HepG2 (cell line): ENCODE measurements around the gene FIS1. TPM values are rescaled to one million over a fixed set of nuclear protein-coding genes. Genes with fewer than 3 reads are reported as not detected.

Experiments used
- HIVEP1 ChIP-seq: sonication (generic); formaldehyde crosslinking; IDR thresholded peaks from 2 replicates; pipeline ENCODE4 v1.4.0; 2020; ENCODE audit warnings: mild to moderate bottlenecking, missing genetic modification reagents
- ISX ChIP-seq: sonication (generic); formaldehyde crosslinking; conservative IDR thresholded peaks from 2 replicates; pipeline ENCODE4 v1.5.0; 2020; ENCODE audit warnings: missing genetic modification reagents
- PAF1 ChIP-seq: IDR thresholded peaks from 2 replicates; pipeline ENCODE4 v1.6.1; 2016; ENCODE audit warnings: missing genetic modification reagents, missing compliant biosample characterization
- PAX8 ChIP-seq: sonication (generic); formaldehyde crosslinking; IDR thresholded peaks from 2 replicates; pipeline ENCODE4 v1.8.0; 2022; ENCODE audit warnings: mild to moderate bottlenecking, missing genetic modification reagents, borderline replicate concordance
- RERE ChIP-seq: IDR thresholded peaks from 2 replicates; pipeline ENCODE4 v1.6.1; 2016; ENCODE audit warnings: low read depth, missing genetic modification reagents, missing compliant biosample characterization
- SKI ChIP-seq: fragments of 450-650 bp; IDR thresholded peaks from one replicate; pipeline ENCODE4 v1.6.1; 2018; ENCODE audit warnings: mild to moderate bottlenecking; ENCODE audit not compliant: partially characterized antibody
- TFDP2 ChIP-seq: sonication (generic); formaldehyde crosslinking; IDR thresholded peaks from 2 replicates; pipeline ENCODE4 v1.4.0; 2020; ENCODE audit warnings: missing genetic modification reagents
- TFE3 ChIP-seq: IDR thresholded peaks from 2 replicates; pipeline ENCODE4 v1.6.1; 2016
- THAP9 ChIP-seq: sonication (generic); formaldehyde crosslinking; IDR thresholded peaks from 2 replicates; pipeline ENCODE4; 2020; ENCODE audit warnings: missing genetic modification reagents, mild to moderate bottlenecking, borderline replicate concordance
- ZFAT ChIP-seq: sonication (generic); formaldehyde crosslinking; conservative IDR thresholded peaks from 2 replicates; pipeline ENCODE4 v1.8.1; 2023; ENCODE audit warnings: missing genetic modification reagents, inconsistent platforms
- ZNF205 ChIP-seq: IDR thresholded peaks from 2 replicates; pipeline ENCODE4 v1.6.1; 2018; ENCODE audit warnings: missing biosample characterization, missing genetic modification reagents
- ZNF260 ChIP-seq: sonication (generic); formaldehyde crosslinking; IDR thresholded peaks from 2 replicates; pipeline ENCODE4 v1.4.0; 2020; ENCODE audit warnings: missing genetic modification reagents, low read depth, mild to moderate bottlenecking, borderline replicate concordance
- ZNF335 ChIP-seq: sonication (generic); formaldehyde crosslinking; IDR thresholded peaks from 2 replicates; pipeline ENCODE4 v1.4.0; 2020; ENCODE audit warnings: missing genetic modification reagents
- ZNF383 ChIP-seq: sonication (generic); formaldehyde crosslinking; IDR thresholded peaks from 2 replicates; pipeline ENCODE4 v1.4.0; 2020; ENCODE audit warnings: missing genetic modification reagents, mild to moderate bottlenecking, borderline replicate concordance
- ZNF724P ChIP-seq: sonication (generic); formaldehyde crosslinking; IDR thresholded peaks from 2 replicates; pipeline ENCODE4 v1.8.0; 2022; ENCODE audit warnings: missing genetic modification reagents, borderline replicate concordance
- ZNF782 ChIP-seq: sonication (generic); formaldehyde crosslinking; IDR thresholded peaks from 2 replicates; pipeline ENCODE4 v1.4.0; 2020; ENCODE audit warnings: missing genetic modification reagents, mild to moderate bottlenecking, borderline replicate concordance
- polyA plus RNA-seq, 8 experiments: library from polyadenylated mRNA; depleted of rRNA in 3 of 8; stranded (reverse) in 7 of 8; unstranded in 1 of 8; fragments of >200 nt; fragmentation: Illumina TruSeq in 4 of 8; extraction: Trizol in 4 of 8; gene quantifications; 2 replicates each; pipeline versions ENCODE4 v1.2.1 to v1.2.3, GENCODE V29; 2011 to 2016; ENCODE audit warnings: low read depth in 4 of 8, missing spikeins in 1 of 8, mixed read lengths in 1 of 8; ENCODE audit not compliant: insufficient read depth in 1 of 8
- total RNA-seq, 5 experiments: library from RNA; depleted of rRNA; stranded (reverse); fragments of >200 nt; fragmentation: Illumina TruSeq; extraction: Trizol; gene quantifications; 2 replicates each; pipeline ENCODE4 v1.2.3, GENCODE V29; 2016; ENCODE audit warnings: low read depth in 1 of 5

The FIS1 gene
- total and polyA plus RNA-seq, 2 of the 13 experiments (the other 11 are each of a cell fraction or from before 2014, with no cell fraction given) = 97.5 to 101 TPM

- TF ChIP-seq TFDP2 (peak; percentile 29), TFE3 (peak; percentile 66), PAX8 (CRISPR knock-in tag) (no peak), ZNF335 (CRISPR knock-in tag) (no peak; the same call in 1 of the 2 replicates), HIVEP1 (peak; percentile 67; the same call in 1 of the 2 replicates), PAF1 (CRISPR knock-in tag) (no peak), ZNF782 (no peak), ZNF205 (CRISPR knock-in tag) (0 out of 2 replicates have a peak, but pooled peaks have one; percentile 30), ZFAT (CRISPR knock-in tag) (no peak), ZNF260 (CRISPR knock-in tag) (no peak), ZNF383 (CRISPR knock-in tag) (no peak), ISX (CRISPR knock-in tag) (no peak), THAP9 (peak; percentile 25; the same call in 1 of the 2 replicates), ZNF724P (peak; percentile 25; the same call in 1 of the 2 replicates), RERE (CRISPR knock-in tag) (0 out of 2 replicates have a peak, but pooled peaks have one; percentile 62), SKI (peak; percentile 91)
Observed at GRCh38 chr7:101200862-101201599, 43.9 kb downstream of the FIS1 start, which contains the start of gene MOGAT3 (continued).
